T-helper 1 cell treated with Interleukin-12 subunit alpha and Interleukin-12 subunit beta and Interleukin-4 antibody, amounts not matched to agents 30 ng/mL and 1 ng/mL, for 36 hours (primary cell): ENCODE data around the gene MON1A. TPM values are rescaled to one million over a fixed set of nuclear protein-coding genes. Genes with fewer than 3 reads are reported as not detected.

Source experiments
- intact Hi-C: fragments of 100-400 bp; cut with micrococcal nuclease; formaldehyde crosslinking; loops from one replicate; pipeline ENCODE4 v1.15.1; 2024
- total RNA-seq: library from RNA; stranded (reverse); gene quantifications from 2 replicates; pipeline ENCODE4 v1.2.3, GENCODE V29; 2022

MON1A gene
- total RNA-seq, 1 donor from 2014 or later: 13.7 TPM

GRCh38 chr3:49896345-49896744 is 33.3 kb downstream of the MON1A start:
- intact Hi-C loops: no loop called here

GRCh38 chr3:49895791-49896190 is 33.8 kb downstream of the MON1A start:
- intact Hi-C loops: no loop called here

- intact Hi-C loops: no loop called here
These were observed 40.3 kb downstream of the MON1A start for GRCh38 chr3:49889296-49889695.

DNA sequence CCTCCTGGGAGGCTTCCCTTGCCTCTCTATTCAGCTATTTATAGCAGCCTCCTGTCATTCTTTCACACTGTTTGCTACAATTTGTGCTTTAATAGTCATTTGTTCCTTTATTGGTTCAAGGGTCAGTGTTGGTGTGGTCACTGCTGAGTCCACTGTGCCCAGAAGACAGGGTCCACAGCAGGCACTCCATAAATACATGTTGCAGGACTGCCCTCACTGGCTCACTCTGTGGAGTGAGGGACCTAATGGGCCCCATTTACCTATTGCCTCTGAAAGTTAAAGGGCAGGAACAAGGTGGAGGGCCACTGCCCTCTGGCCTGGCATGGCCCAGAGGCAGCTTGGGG is 42.7 kb downstream of the MON1A start:
- intact Hi-C loops: no loop called here

DNA sequence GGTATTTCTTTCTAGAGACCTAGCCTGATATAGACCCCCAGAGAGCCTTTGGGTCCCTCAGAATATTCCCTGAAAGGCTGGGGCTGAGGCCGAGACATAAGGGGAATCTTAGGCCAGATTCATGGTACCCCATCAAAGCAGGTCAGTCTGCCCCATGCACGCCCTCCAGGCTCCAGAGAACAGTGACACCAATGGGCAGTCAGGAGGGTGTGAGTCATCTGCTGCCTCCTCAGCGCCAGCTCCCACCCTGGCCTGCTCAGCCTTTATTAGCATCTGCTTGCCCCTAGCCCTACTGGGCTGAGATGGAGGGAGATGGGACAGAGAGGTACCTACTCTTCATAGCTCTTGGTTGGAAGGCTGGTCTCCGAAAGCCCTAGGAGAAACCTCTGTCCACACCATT is 45.6 kb downstream of the MON1A start:
- intact Hi-C loops: no loop called here

DNA sequence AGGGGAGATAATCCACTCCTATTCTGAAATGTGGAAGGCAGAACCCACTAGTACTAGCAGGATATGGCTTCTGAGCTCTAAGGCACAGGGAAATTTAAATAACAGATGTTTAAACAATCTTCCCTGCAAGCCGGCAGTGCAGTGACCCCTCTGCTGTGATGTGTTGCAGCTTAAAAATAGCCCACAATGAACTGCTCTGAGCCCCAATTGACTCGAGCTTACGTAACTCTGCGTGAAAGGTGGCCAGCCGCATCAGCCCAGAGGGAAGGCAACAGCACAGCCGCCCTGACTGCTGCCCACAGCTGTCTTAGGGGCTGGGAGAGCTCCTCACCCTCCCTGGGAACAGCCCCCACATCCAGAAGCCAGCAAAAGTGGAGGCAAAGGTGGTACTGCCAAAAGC is 47.4 kb downstream of the MON1A start:
- intact Hi-C loops: no loop called here

- intact Hi-C loops: no loop called here
These were observed 48.9 kb downstream of the MON1A start for GRCh38 chr3:49880581-49881315.

- intact Hi-C loops: no loop called here
These were observed 49.9 kb downstream of the MON1A start for GRCh38 chr3:49879721-49880120.

GRCh38 chr3:49878686-49879085 is 50.9 kb downstream of the MON1A start:
- intact Hi-C loops: no loop called here

GRCh38 chr3:49877716-49878115 is 51.9 kb downstream of the MON1A start:
- intact Hi-C loops: no loop called here

- intact Hi-C loops: no loop called here
These were observed 53.0 kb downstream of the MON1A start for GRCh38 chr3:49876567-49876966.

GRCh38 chr3:49873623-49874022 is 56.0 kb downstream of the MON1A start:
- intact Hi-C loops: no loop called here

DNA sequence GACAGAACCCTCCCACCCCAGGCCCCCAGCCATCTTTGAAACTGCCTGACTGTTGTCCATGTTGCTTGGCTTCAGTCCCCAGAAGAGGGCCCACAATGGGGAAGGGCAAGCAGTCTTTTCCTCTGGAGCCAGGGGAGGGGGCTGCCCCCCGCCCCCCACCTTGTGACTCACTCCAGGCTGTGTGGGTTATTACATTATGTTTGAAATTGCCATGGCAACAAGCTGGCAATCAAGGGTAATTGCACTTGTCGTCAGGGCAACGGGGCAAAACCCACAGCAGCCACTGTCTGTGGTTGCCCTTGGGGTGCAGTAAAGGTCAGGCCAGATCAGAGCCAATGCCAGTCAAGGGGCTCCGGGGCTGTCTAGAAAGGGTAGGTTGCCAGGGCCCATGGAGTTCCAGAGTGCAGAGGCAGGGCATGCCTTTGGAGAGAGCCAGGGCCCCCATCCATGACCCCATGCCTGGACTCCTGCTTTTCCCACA is 56.8 kb downstream of the MON1A start:
- intact Hi-C loops: no loop called here

GRCh38 chr3:49871531-49872153 is 58.0 kb downstream of the MON1A start:
- intact Hi-C loops: no loop called here

DNA sequence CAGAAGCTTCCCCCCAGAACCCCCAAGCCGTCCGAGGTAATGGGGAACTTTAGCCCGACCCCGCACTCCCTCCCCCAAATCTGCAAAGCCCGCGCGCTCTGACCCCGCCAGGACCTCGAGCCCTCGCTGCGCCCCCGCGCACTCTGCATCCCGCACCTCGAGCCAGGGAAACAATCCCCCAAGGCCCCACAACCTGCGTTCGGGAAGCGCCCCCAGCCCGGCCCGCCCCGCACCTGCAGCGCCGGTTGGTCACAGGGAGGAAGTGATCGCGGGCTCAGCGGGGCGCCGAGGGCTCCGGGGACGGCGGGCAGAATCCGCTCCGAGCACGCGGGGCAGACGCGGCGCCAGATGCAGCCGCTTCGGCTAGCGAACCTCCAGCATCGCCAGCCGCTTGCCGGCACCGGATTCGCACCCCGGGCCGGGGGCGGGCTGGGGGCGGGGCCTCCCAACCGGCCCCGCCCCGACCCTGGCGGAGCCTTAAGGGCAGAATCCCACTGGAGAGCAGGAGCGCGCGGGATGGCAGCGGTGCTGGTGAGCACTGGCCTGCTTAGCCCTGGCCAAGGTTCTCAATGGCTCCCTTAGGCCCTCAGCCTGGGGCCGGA is 60.0 kb downstream of the MON1A start, which contains the start of gene CAMKV:
Gene CAMKV (minus strand): TSS at position 382 of the 602 bp plus-strand sequence. CDS start 7,518 bp downstream, outside the sequence.
- intact Hi-C loops: no loop called here

GRCh38 chr3:49868862-49869466 is 60.6 kb downstream of the MON1A start:
- intact Hi-C loops: no loop called here

DNA sequence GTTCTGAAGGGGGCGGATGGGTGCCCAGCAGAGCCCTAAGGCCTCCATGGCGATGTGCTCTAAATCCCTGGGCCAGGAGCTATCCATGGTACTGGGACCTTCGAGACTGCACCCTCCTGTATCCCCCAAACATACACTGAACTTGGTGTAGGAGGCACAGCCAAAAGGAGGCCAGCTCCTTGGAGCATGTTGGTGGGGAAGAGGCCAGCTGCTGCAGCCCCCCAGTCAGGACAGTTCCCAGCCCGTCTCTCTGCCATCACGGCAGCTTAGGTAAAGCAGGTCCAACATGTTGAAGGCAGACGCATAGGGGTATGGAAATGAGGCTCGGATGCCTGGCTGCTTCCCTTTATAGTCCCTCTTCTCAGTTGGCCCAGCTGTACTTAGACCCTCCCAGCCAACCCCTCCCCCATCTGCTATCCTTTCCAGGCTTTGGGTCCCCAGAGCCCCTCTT is 61.7 kb downstream of the MON1A start:
- intact Hi-C loops: no loop called here

DNA sequence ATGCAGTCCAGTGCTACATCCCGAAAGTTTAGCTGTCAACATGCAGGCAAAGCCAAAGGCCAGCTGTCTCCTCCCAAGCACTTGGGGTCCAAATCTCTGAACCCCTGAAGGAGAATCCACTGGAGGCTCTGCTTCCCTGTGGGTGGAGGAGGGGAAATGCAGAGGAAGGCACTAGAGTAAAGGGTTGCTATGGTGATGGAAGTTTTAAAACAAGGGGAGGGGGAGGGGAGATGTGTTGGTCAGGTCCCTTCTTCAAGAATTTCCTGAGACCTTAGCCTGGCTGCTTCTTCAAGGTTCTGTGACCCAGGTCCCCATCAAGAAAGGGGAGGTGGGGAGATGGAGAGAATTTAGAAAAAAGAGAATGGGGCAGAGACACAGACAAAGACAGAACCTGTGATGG is 62.2 kb downstream of the MON1A start:
- intact Hi-C loops: no loop called here

- intact Hi-C loops: no loop called here
These were observed 64.3 kb downstream of the MON1A start for GRCh38 chr3:49865198-49865784.

DNA sequence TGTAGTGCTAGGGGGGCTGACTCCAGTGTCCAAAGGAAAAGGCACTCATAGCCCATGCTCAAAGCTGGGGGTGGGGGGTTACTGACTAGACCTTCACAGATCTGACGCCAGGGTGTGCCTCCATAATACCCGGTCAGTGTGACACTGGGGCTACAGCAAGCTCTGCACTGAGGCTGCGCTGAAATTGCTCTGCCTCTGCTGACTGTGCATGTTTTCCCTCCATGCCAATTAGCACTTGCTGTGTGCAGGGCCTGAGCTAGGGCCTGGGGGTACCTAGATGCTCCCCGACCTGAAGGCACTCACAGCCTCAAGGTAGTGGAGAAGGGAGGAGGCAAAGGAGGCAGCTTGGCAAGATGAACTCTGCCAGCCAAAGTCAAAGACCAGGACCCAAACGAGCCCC is 65.1 kb downstream of the MON1A start:
- intact Hi-C loops: no loop called here

GRCh38 chr3:49859576-49860305 is 69.9 kb downstream of the MON1A start:
- intact Hi-C loops: loop anchor here (5.0 kb wide), 2 partner anchors 368 to 438 kb away; partner anchors contain the start of genes HYAL3 and NAA80
